ENCODE measurements around the gene ACAT2.

- TF ChIP-seq EGR1 (IDR thresholded peaks at IDR 0.05) = no peak
- no peak for TF ChIP-seq TAF1 (IDR thresholded peaks at IDR 0.05; ENCODE audit: low read depth)
- TF ChIP-seq EP300 (IDR thresholded peaks at IDR 0.05; ENCODE audit: borderline replicate concordance) = no peak
- no peak for TF ChIP-seq RAD21 (IDR thresholded peaks at IDR 0.05; ENCODE audit: low read depth)
- TF ChIP-seq TEAD4 (IDR thresholded peaks at IDR 0.05) = no peak
- TF ChIP-seq NFIC (IDR thresholded peaks at IDR 0.05) = no peak
Measured at GRCh38 chr6:159788276-159788675, 26.4 kb downstream of the ACAT2 start.

Measured in Ishikawa (cell line).